ENCODE measurements around the gene BLMH.

DNA sequence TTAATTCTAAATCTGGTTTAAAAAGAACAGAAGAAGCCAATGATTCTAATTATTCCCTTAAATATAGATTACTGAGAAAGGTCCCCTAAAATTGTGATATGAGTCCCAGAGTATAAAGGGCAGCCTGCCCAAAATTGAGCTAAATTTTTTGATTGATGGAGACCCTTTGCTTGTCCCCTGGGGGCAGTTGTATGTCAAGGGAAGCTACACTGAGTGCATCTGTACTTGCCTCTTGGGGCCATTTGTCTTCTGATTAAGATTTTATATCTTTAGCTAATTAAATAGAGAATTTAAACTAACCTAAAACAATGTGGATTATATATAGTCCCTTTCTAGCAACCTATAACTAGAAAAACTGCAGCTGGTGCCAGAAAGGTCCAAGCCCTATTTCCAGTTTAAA is 12.6 kb downstream of the BLMH start:
- no peak for TF ChIP-seq REST (IDR thresholded peaks at IDR 0.05; ENCODE audit: unreplicated experiment)
- TF ChIP-seq EZH2phosphoT487 (IDR thresholded peaks at IDR 0.05; ENCODE audit: unreplicated experiment): no peak
